Activated CD8-positive, alpha-beta T cell treated with anti-CD3 and anti-CD28 coated beads for 36 hours (primary cell): Measurements from ENCODE around the gene DGKG. TPM values are rescaled to one million over a fixed set of nuclear protein-coding genes. Genes with fewer than 3 reads are reported as not detected.

Experiments used
- ATAC-seq: fragments of 200-7000 bp; cut with Tn5 transposase; one replicate; pipeline ENCODE4 v1.10.0; 2021; ENCODE audit warnings: mild to moderate bottlenecking, moderate library complexity
- CTCF ChIA-PET: fragments of 350-600 bp; sonication (Branson Sonifier 250); formaldehyde crosslinking; loops from one replicate; lab custom pipeline; 2021; ENCODE audit warnings: antibody characterized with exemption; lab: Charles Lee
- POLR2A ChIA-PET: fragments of 350-600 bp; sonication (Branson Sonifier 250); formaldehyde crosslinking; loops from one replicate; lab custom pipeline; 2021; ENCODE audit warnings: antibody characterized with exemption; lab: Charles Lee
- DNase-seq: peaks from one replicate; pipeline ENCODE4 v3.0.0-alpha.2; 2020
- H3K27ac Mint-ChIP-seq: one replicate; pipeline ENCODE4 v1.8.0; 2021; ENCODE audit warnings: mild to moderate bottlenecking, mixed read lengths
- H3K27me3 Mint-ChIP-seq: one replicate; pipeline ENCODE4 v1.8.0; 2021; ENCODE audit warnings: mixed read lengths
- H3K36me3 Mint-ChIP-seq: one replicate; pipeline ENCODE4 v1.8.0; 2021; ENCODE audit warnings: low read depth, mixed read lengths
- H3K4me1 Mint-ChIP-seq: one replicate; pipeline ENCODE4 v1.8.0; 2021; ENCODE audit warnings: low read depth, mixed read lengths
- H3K4me3 Mint-ChIP-seq: one replicate; pipeline ENCODE4 v1.8.0; 2021; ENCODE audit warnings: mild to moderate bottlenecking, moderate library complexity, mixed read lengths
- H3K9me3 Mint-ChIP-seq: one replicate; pipeline ENCODE4 v1.8.0; 2021; ENCODE audit warnings: mixed read lengths
- intact Hi-C: fragments of 100-400 bp; cut with micrococcal nuclease; formaldehyde crosslinking; loops from one replicate; pipeline ENCODE4 v1.10.0; 2022
- total RNA-seq, 2 experiments: library from RNA; stranded (reverse); gene quantifications; one replicate each; pipeline ENCODE4 v1.2.3, GENCODE V29; 2021
- TF ChIP-seq, protein P1 (sequence below): fragments of 200-600 bp; IDR thresholded peaks from one replicate; pipeline ENCODE4 v1.8.0; 2022; ENCODE audit warnings: antibody characterized with exemption, mild to moderate bottlenecking

The DGKG gene
- total RNA-seq, 2 experiments from 2014 or later = 0.18 to 0.36 TPM

DNA sequence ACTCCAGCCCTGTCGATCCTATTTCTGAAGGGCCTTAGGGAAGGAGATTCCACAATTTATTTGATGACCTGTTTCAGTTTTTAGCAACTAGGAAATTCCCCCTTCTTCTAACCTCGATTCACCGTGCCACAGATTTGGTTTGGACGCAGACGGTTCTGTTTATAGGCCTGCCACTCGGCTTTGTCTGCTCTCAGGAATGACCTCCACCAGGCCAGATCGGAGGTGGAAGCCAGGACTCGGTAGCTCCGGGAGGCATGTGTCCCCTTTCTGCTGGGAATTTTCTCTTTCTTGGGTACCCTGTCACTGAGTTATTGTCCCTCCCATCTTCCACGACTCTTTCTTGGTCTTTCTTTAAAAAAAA is 167.6 kb downstream of the DGKG start:
- H3K4me3 Mint-ChIP-seq = no peak overlapping the region

DNA sequence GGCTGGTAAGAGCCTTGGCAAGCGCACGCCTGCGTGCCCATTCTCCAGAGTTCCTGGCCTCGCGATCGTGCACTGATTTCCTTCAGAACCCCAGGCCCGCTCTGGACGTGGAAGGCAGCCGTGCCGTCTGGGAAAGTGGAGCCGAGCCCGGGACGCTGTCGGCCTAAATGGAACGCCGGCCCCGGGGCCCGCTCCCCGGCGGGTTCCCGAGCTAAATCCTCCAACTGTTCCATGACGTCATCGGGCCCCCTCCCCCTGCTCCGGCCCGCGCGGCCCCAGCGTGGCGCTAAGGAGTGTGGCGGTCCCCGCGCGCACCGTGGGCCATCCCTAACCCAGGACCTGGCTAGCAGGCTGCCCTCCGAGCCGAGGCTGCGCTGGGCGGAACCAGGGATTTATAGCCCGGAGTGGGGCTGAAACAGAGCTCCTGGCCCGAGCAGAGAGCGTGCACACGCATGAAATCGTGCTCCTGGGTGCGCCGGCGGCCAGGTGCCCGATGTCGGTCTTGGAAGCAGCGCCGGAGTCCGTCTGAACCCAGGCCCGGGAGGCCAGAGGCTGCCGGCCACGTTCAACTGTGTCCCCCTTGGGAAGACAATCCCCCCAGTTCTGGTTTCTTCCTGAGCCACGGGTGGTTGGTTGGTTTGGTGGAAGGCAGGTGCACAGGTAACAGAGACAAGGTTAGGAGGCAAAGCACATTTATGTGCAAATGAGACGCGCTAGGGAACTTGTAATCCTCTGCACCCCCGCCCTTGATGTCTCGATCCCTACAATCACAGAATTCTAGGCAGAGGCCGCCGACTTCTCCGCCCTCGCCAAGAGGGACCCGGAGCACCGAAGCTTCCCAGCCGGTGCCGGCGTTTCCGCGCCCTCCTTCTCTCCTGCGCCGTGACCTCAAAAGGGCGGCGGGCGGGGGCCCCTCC is 168.2 kb downstream of the DGKG start:
- Mint-ChIP-seq H3K27me3 (peaks cover 27% of the 10 kb centered on the region), H3K4me3 (no peak overlapping the region), H3K4me1 (peaks cover 4% of the 10 kb centered on the region), H3K9me3 (no peaks in the 10 kb centered on the region), H3K36me3 (no peaks in the 10 kb centered on the region), H3K27ac (no peak overlapping the region)
- ChIA-PET POLR2A (interaction anchor here (0.5 kb wide), 1 partner anchor 8 kb away, joined by 3 read pairs; no protein-coding TSS in a partner anchor), CTCF (no interaction called here)
- no peak for DNase-seq
- no peak for ATAC-seq
- TF ChIP-seq, protein P1, sequence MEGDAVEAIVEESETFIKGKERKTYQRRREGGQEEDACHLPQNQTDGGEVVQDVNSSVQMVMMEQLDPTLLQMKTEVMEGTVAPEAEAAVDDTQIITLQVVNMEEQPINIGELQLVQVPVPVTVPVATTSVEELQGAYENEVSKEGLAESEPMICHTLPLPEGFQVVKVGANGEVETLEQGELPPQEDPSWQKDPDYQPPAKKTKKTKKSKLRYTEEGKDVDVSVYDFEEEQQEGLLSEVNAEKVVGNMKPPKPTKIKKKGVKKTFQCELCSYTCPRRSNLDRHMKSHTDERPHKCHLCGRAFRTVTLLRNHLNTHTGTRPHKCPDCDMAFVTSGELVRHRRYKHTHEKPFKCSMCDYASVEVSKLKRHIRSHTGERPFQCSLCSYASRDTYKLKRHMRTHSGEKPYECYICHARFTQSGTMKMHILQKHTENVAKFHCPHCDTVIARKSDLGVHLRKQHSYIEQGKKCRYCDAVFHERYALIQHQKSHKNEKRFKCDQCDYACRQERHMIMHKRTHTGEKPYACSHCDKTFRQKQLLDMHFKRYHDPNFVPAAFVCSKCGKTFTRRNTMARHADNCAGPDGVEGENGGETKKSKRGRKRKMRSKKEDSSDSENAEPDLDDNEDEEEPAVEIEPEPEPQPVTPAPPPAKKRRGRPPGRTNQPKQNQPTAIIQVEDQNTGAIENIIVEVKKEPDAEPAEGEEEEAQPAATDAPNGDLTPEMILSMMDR = no peak
- intact Hi-C loops = no loop called here

More for the DNA sequence above, 167.6 kb downstream of the DGKG start:
- intact Hi-C loops = no loop called here
- H3K4me1 Mint-ChIP-seq = peaks cover 4% of the 10 kb centered on the region
- H3K27ac Mint-ChIP-seq = no peak overlapping the region
- ATAC-seq (no peak), DNase-seq (no peak)
- TF ChIP-seq, protein P1 = no peak
- H3K27me3 Mint-ChIP-seq = peaks cover 27% of the 10 kb centered on the region
- no peaks in the 10 kb centered on the region for H3K9me3 Mint-ChIP-seq
- POLR2A ChIA-PET = no interaction called here
- CTCF ChIA-PET = no interaction called here
- H3K36me3 Mint-ChIP-seq = no peaks in the 10 kb centered on the region

DNA sequence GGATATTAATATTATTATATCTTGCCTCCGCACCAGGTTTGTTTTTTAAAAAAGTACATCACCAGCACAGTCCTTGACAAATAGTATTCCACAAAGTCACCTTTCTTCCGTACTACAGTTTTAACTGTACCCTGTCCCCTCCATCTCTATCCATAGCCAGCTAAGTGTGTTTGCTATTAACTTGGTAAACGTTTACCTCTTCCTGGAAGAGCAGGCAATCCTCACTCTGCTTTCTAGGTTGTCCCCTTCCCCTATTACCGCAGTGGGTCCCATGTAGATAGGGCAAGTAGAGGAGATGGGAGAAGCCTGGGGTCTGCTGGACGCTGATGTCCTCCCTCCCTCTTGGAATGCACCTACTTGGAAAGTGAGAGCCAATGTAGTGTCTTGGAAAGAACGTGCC is 169.2 kb downstream of the DGKG start:
- Mint-ChIP-seq H3K27ac (no peak overlapping the region), H3K27me3 (peaks cover 27% of the 10 kb centered on the region), H3K36me3 (no peaks in the 10 kb centered on the region), H3K4me1 (peaks cover 4% of the 10 kb centered on the region), H3K4me3 (no peak overlapping the region), H3K9me3 (no peaks in the 10 kb centered on the region)
- intact Hi-C loops = no loop called here
- ATAC-seq = no peak
- CTCF ChIA-PET = no interaction called here
- TF ChIP-seq, protein P1 = no peak
- no peak for DNase-seq
- POLR2A ChIA-PET = no interaction called here

DNA sequence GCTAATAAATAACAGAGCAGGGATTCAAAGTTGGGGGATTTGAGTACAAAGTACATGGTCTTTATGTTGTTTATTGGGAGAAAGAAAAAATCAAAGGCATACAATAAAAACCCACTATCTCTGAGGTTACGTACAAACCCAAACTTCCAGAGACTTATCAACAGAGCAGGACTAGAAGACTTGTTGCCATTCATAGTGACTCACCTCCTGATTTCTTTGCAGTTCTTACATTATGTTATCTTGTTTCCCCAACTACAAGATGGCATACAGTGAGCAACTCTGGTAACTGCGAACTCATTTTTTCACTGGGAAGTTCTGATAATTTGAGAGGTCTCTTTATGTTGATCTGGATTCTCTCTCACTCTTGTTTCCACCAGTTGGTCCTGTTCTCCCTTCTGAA is 172.5 kb downstream of the DGKG start:
- H3K4me3 Mint-ChIP-seq = no peak overlapping the region
- POLR2A ChIA-PET = interaction anchor here (1.1 kb wide), 1 partner anchor 12 kb away, joined by 3 read pairs; no protein-coding TSS in a partner anchor
- CTCF ChIA-PET = no interaction called here
- no peak overlapping the region for H3K27ac Mint-ChIP-seq
- no peaks in the 10 kb centered on the region for H3K9me3 Mint-ChIP-seq
- H3K36me3 Mint-ChIP-seq = no peaks in the 10 kb centered on the region
- H3K4me1 Mint-ChIP-seq = peaks cover 16% of the 10 kb centered on the region
- peaks cover 19% of the 10 kb centered on the region for H3K27me3 Mint-ChIP-seq
- DNase-seq (no peak), ATAC-seq (no peak)
- TF ChIP-seq, protein P1 = no peak
- intact Hi-C loops = no loop called here
